Upper lobe of right lung (tissue), 1 donor: Measurements from ENCODE around the gene SLC46A2. TPM values are rescaled to one million over a fixed set of nuclear protein-coding genes. Genes with fewer than 3 reads are reported as not detected.

Source experiments
- ATAC-seq: fragments of 200-7000 bp; cut with Tn5 transposase; one replicate; pipeline ENCODE4 v1.9.1; 2020; ENCODE audit warnings: mild to moderate bottlenecking, moderate library complexity
- DNase-seq: peaks from one replicate; pipeline ENCODE4 v3.0.0-alpha.2; 2020
- H3K27ac ChIP-seq: fragments of 200-600 bp; one replicate; pipeline ENCODE4 v1.8.0; 2022
- H3K27me3 ChIP-seq: fragments of 200-600 bp; one replicate; pipeline ENCODE4 v1.8.0; 2022; ENCODE audit warnings: mild to moderate bottlenecking
- H3K36me3 ChIP-seq: fragments of 200-600 bp; one replicate; pipeline ENCODE4 v1.8.0; 2022
- H3K4me1 ChIP-seq: fragments of 200-600 bp; one replicate; pipeline ENCODE4 v1.8.0; 2022
- H3K4me3 ChIP-seq: fragments of 200-600 bp; one replicate; pipeline ENCODE4 v1.8.0; 2022; ENCODE audit warnings: mild to moderate bottlenecking
- H3K9me3 ChIP-seq: fragments of 200-600 bp; one replicate; pipeline ENCODE4 v1.8.0; 2022
- CTCF ChIP-seq: fragments of 200-600 bp; IDR thresholded peaks from one replicate; pipeline ENCODE4 v1.8.0; 2022; ENCODE audit warnings: antibody characterized with exemption
- intact Hi-C: fragments of 100-400 bp; cut with DNase I; formaldehyde crosslinking; loops from one replicate; pipeline ENCODE4 v1.11.0; 2022
- long read RNA-seq: library from polyadenylated mRNA; unstranded; transcript quantifications from one replicate; pipeline ENCODE4 v2.0.0, GENCODE V29; 2021
- total RNA-seq: library from RNA; stranded (reverse); fragmentation: NEBNext Ultra II Directional; extraction: Animal tissue kit (Norgen Biotek cat#: 25700); gene quantifications from one replicate; pipeline ENCODE4 v1.2.1, GENCODE V29; 2021
- donor health status: DM: no; HTN: yes; CAD: no; lungs with severe emphysema.

Gene SLC46A2
- total RNA-seq, result 17.0 TPM
- long read RNA-seq, transcript SLC46A2-201 (4 exons, 2,502 nt), result major isoform, 28 of 46 reads
- long read RNA-seq, partial matches to known transcripts, result 1 of 46 reads
- long read RNA-seq, other reads (novel, unspliced or antisense), result 15 of 46 reads

- DNase-seq, result peak; percentile 90
- peaks cover 23% of the 10 kb centered on the region for H3K4me1 ChIP-seq
- intact Hi-C loops, result loop anchor here (10.0 kb wide), 1 partner anchor 46 kb away; no protein-coding TSS in a partner anchor
- H3K4me3 ChIP-seq, result peak within 1 kb of the TSS; percentile 52
- H3K27me3 ChIP-seq, result peaks cover 12% of the 10 kb centered on the region
- no peaks in the 10 kb centered on the region for H3K36me3 ChIP-seq
- TF ChIP-seq CTCF, result no peak
- peak within 1 kb of the TSS; percentile 66 for H3K27ac ChIP-seq
- no peaks in the 10 kb centered on the region for H3K9me3 ChIP-seq
- ATAC-seq, result peak; percentile 84
Measured at GRCh38 chr9:112890106-112891081, at the start of gene SLC46A2. Gene SLC46A2 (minus strand): TSS chr9:112890876. CDS start chr9:112890681, 195 bp downstream.

GRCh38 chr9:112939418-112939817, 48.7 kb upstream of the SLC46A2 start:
- DNase-seq, result no peak
- no peaks in the 10 kb centered on the region for H3K9me3 ChIP-seq
- ATAC-seq, result no peak
- no peaks in the 10 kb centered on the region for H3K4me1 ChIP-seq
- no peak overlapping the region for H3K4me3 ChIP-seq
- no peak for TF ChIP-seq CTCF
- intact Hi-C loops, result no loop called here
- no peak overlapping the region for H3K27ac ChIP-seq
- no peaks in the 10 kb centered on the region for H3K36me3 ChIP-seq
- no peaks in the 10 kb centered on the region for H3K27me3 ChIP-seq

- Histone ChIP-seq H3K27ac (no peak overlapping the region), H3K4me3 (no peak overlapping the region), H3K36me3 (no peaks in the 10 kb centered on the region), H3K9me3 (no peaks in the 10 kb centered on the region), H3K4me1 (no peaks in the 10 kb centered on the region), H3K27me3 (peaks cover 4% of the 10 kb centered on the region)
- intact Hi-C loops, result no loop called here
- ATAC-seq (no peak), DNase-seq (no peak)
- TF ChIP-seq CTCF, result no peak
Measured at GRCh38 chr9:112933696-112934095, 43.0 kb upstream of the SLC46A2 start.

GRCh38 chr9:112925058-112925641, 34.5 kb upstream of the SLC46A2 start:
- Histone ChIP-seq H3K27me3 (peaks cover under 1% of the 10 kb centered on the region), H3K4me1 (no peaks in the 10 kb centered on the region), H3K4me3 (no peak overlapping the region), H3K36me3 (no peaks in the 10 kb centered on the region), H3K9me3 (no peaks in the 10 kb centered on the region), H3K27ac (no peak overlapping the region)
- peak; percentile 57 for ATAC-seq
- no peak for DNase-seq
- peak; percentile 25 for TF ChIP-seq CTCF
- intact Hi-C loops, result no loop called here

- no peaks in the 10 kb centered on the region for H3K9me3 ChIP-seq
- no peaks in the 10 kb centered on the region for H3K27me3 ChIP-seq
- no peaks in the 10 kb centered on the region for H3K4me1 ChIP-seq
- no peak overlapping the region for H3K27ac ChIP-seq
- intact Hi-C loops, result no loop called here
- H3K4me3 ChIP-seq, result no peak overlapping the region
- peak; percentile 72 for ATAC-seq
- TF ChIP-seq CTCF, result peak; percentile 43
- no peak for DNase-seq
- no peaks in the 10 kb centered on the region for H3K36me3 ChIP-seq
Measured at GRCh38 chr9:112921549-112921948, 30.9 kb upstream of the SLC46A2 start.
